Thyroid gland (tissue), 4 donors: ENCODE measurements around the gene UPK1A. TPM values are rescaled to one million over a fixed set of nuclear protein-coding genes. Genes with fewer than 3 reads are reported as not detected.
A peak's percentile ranks its signal among the peaks of the same experiment; 100 is the strongest.

Experiments
- DNase-seq, 2 donors: peaks; one replicate each; pipeline ENCODE4 v3.0.0-alpha.2; 2019
- H3K27ac ChIP-seq, 3 donors: fragments of 200-600 bp; sonication (generic); 1 replicate in 2 of 3; 2 replicates in 1 of 3; pipeline ENCODE4 v1.5.1; 2016 to 2019; ENCODE audit warnings: mild to moderate bottlenecking in 1 of 3, moderate library complexity in 1 of 3
- H3K27me3 ChIP-seq: fragments of 200-600 bp; sonication (generic); one replicate; pipeline ENCODE4 v1.5.1; 2019
- H3K36me3 ChIP-seq, 2 donors: fragments of 200-600 bp; sonication (generic); one replicate each; pipeline ENCODE4 v1.5.1; 2016 to 2019
- H3K4me1 ChIP-seq, 2 donors: fragments of 200-600 bp; sonication (generic); one replicate each; pipeline ENCODE4 v1.5.1; 2017 to 2019
- H3K4me3 ChIP-seq, 3 donors: fragments of 200-600 bp; sonication (generic); replicated peaks in 1 of 3; 1 replicate in 2 of 3; 2 replicates in 1 of 3; pipeline ENCODE4 v1.5.1; 2016; ENCODE audit warnings: mild to moderate bottlenecking in 1 of 3
- H3K9me3 ChIP-seq: fragments of 200-600 bp; sonication (generic); one replicate; pipeline ENCODE4 v1.5.1; 2017
- POLR2A ChIP-seq, 2 donors: fragments of 450-650 bp; IDR thresholded peaks; one replicate each; pipeline ENCODE4 v1.6.1; 2017; ENCODE audit warnings: antibody characterized with exemption in 2 of 2, mild to moderate bottlenecking in 2 of 2, moderate library complexity in 1 of 2
- WGBS, 2 donors: methylation state at CpG; one replicate each; pipeline ENCODE4 v1.1.5; 2017; 5-methylcytosine and 5-hydroxymethylcytosine counted together
- intact Hi-C: fragments of 100-400 bp; cut with DNase I; formaldehyde crosslinking; loops from one replicate; pipeline ENCODE4 v1.15.1; 2023
- total RNA-seq, 4 donors: library from RNA; depleted of rRNA; stranded (reverse); fragments of >200 nt; gene quantifications; one replicate each; pipeline ENCODE4 v1.2.3, GENCODE V29; 2016
- TF ChIP-seq, protein P1 (sequence below), 6 experiments: fragments of 200-600 bp in 3 of 6; fragments of 450-650 bp in 3 of 6; sonication (generic) in 3 of 6; IDR thresholded peaks; one replicate each; pipeline ENCODE4 v1.5.1; 2016 to 2019; ENCODE audit warnings: antibody characterized with exemption in 6 of 6, mild to moderate bottlenecking in 2 of 6, inconsistent platforms in 1 of 6, moderate library complexity in 1 of 6

Gene UPK1A
- total RNA-seq, 4 donors from 2014 or later: not detected

GRCh38 chr19:35693835-35694599 is 27.7 kb downstream of the UPK1A start:
- Histone ChIP-seq H3K4me3 (no peak overlapping the region), H3K4me1 (no peaks in the 10 kb centered on the region), H3K9me3 (no peaks in the 10 kb centered on the region), H3K36me3 (no peaks in the 10 kb centered on the region), H3K27me3 (no peaks in the 10 kb centered on the region), H3K27ac (no peak overlapping the region)
- TF ChIP-seq POLR2A (IDR thresholded peaks at IDR 0.05): no peak
- TF ChIP-seq, protein P1, sequence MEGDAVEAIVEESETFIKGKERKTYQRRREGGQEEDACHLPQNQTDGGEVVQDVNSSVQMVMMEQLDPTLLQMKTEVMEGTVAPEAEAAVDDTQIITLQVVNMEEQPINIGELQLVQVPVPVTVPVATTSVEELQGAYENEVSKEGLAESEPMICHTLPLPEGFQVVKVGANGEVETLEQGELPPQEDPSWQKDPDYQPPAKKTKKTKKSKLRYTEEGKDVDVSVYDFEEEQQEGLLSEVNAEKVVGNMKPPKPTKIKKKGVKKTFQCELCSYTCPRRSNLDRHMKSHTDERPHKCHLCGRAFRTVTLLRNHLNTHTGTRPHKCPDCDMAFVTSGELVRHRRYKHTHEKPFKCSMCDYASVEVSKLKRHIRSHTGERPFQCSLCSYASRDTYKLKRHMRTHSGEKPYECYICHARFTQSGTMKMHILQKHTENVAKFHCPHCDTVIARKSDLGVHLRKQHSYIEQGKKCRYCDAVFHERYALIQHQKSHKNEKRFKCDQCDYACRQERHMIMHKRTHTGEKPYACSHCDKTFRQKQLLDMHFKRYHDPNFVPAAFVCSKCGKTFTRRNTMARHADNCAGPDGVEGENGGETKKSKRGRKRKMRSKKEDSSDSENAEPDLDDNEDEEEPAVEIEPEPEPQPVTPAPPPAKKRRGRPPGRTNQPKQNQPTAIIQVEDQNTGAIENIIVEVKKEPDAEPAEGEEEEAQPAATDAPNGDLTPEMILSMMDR (IDR thresholded peaks at IDR 0.05): peak; percentile 94 to 99 (median 98)
- intact Hi-C loops: loop anchor here (2.0 to 5.0 kb wide), 2 partner anchors 23 to 238 kb away; no protein-coding TSS in a partner anchor
- 36 to 37% methylated on average over 8 of the region's 8 CpGs for WGBS, 2 donors
- peak; percentile 89 to 90 for DNase-seq

- H3K36me3 ChIP-seq: no peaks in the 10 kb centered on the region
- TF ChIP-seq, protein P1 (IDR thresholded peaks at IDR 0.05): no peak
- no peak for TF ChIP-seq POLR2A (IDR thresholded peaks at IDR 0.05)
- no peak overlapping the region for H3K27ac ChIP-seq
- intact Hi-C loops: loop anchor here (2.0 kb wide), 1 partner anchor 21 kb away; no protein-coding TSS in a partner anchor
- H3K9me3 ChIP-seq: no peaks in the 10 kb centered on the region
- H3K4me1 ChIP-seq: no peaks in the 10 kb centered on the region
- 81 to 87% methylated on average over 2 of the region's 2 CpGs for WGBS, 2 donors
- H3K4me3 ChIP-seq: no peak overlapping the region
- DNase-seq: no peak
- H3K27me3 ChIP-seq: no peaks in the 10 kb centered on the region
Observed at GRCh38 chr19:35695895-35696422, 29.6 kb downstream of the UPK1A start.

GRCh38 chr19:35696835-35697234 is 30.5 kb downstream of the UPK1A start:
- H3K27me3 ChIP-seq: no peaks in the 10 kb centered on the region
- H3K36me3 ChIP-seq: no peaks in the 10 kb centered on the region
- no peak overlapping the region for H3K27ac ChIP-seq
- DNase-seq: no peak
- 73 to 83% methylated on average over 4 of the region's 4 CpGs for WGBS, 2 donors
- H3K4me3 ChIP-seq: no peak overlapping the region
- no peak for TF ChIP-seq POLR2A (IDR thresholded peaks at IDR 0.05)
- TF ChIP-seq, protein P1 (IDR thresholded peaks at IDR 0.05): no peak
- no peaks in the 10 kb centered on the region for H3K9me3 ChIP-seq
- intact Hi-C loops: no loop called here
- no peaks in the 10 kb centered on the region for H3K4me1 ChIP-seq

DNA sequence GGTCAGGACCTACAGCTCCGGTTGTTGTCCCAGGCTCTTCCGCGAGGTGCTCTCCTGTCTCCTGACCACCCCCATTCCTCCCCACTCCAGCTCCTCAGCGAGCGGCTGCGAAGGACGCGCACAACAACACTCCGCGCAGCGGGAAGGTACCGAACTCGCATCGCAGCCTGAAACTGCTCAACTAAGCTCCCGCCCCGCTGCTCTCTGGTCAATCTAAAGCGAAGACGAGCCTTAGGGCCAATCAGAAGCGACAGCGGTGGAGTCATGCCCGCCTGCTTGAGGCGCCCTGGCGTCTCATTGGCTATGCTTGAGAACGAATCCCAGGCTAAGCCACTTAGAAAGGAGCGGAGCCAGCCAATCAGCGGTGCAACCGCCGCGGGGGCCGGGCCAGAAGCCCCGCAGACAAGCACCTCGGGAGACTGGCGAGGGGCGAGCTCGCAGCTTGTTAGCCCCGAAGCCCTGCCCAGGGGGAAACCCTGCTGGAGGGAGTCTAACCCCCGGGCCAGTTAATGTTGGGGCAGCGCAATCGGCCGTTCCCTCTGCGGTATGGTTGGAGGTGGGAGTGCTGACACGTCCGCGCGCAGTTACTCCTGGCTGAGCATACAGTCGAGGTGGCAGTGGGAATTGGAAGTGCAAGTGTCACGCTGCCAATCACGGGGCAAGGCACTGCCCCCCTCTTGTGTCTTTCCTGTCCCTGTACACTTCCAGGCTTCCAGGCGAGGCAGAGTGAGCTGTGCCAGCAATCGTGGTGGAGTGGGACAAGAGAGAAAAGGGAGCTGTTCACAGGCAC is 36.1 kb downstream of the UPK1A start:
- Histone ChIP-seq H3K4me1 (peaks cover 0 to 7% of the 10 kb centered on the region in 2 donors), H3K9me3 (no peaks in the 10 kb centered on the region), H3K27me3 (no peaks in the 10 kb centered on the region), H3K4me3 (peak overlapping the region; percentile 15 to 45 (median 35)), H3K36me3 (no peaks in the 10 kb centered on the region), H3K27ac (peak overlapping the region; percentile 73 to 82 (median 78))
- TF ChIP-seq, protein P1 (IDR thresholded peaks at IDR 0.05): peak in 1 of 6 experiments; percentile 20
- TF ChIP-seq POLR2A (IDR thresholded peaks at IDR 0.05): peak in 1 of 2 donors; percentile 45
- intact Hi-C loops: no loop called here
- 1 to 2% methylated on average over 45 to 47 of the region's 50 CpGs for WGBS, 2 donors
- peak; percentile 98 for DNase-seq
